HG02642 (cell line): ENCODE results near the gene HIVEP3.

Experiments used
- ATAC-seq: cut with Tn5 transposase; IDR thresholded peaks from one replicate; pipeline ENCODE4 v1.9.1; 2021; ENCODE audit warnings: mild to moderate bottlenecking; ENCODE audit not compliant: unreplicated experiment, poor library complexity

Gene HIVEP3

GRCh38 chr1:41612953-41613352 lies 305.8 kb downstream of the HIVEP3 start:
- no peak for ATAC-seq

DNA sequence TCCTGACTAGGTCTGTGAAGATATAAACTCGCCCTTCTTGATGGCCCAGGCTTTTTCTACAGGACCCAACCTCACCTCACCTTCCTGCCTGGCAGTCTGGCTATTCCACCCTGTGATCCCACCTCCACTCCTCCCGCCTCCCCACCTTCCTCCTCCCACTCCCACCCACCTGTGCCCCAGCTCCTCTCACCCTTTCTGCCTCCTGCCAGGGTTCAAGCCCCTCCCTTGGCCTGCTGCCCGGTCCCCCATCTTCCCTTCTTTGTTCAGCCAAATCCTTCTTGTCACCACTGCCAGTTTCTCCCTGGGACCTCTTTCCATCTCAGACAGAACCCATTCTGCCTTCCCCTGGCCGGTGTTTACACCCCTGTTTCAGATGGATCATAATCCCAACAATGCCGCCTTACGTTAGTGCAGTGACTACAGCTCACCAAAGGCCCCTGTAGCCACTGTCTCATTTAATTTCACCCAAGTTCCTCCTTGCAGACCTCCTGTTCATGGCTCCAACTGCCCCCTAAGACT lies 306.7 kb downstream of the HIVEP3 start:
- ATAC-seq, result no peak

GRCh38 chr1:41611068-41611931 lies 307.4 kb downstream of the HIVEP3 start:
- ATAC-seq, result no peak

GRCh38 chr1:41610361-41610760 lies 308.4 kb downstream of the HIVEP3 start:
- ATAC-seq, result no peak

GRCh38 chr1:41609166-41609883 lies 309.4 kb downstream of the HIVEP3 start:
- no peak for ATAC-seq

GRCh38 chr1:41608211-41608610 lies 310.5 kb downstream of the HIVEP3 start:
- ATAC-seq, result no peak

DNA sequence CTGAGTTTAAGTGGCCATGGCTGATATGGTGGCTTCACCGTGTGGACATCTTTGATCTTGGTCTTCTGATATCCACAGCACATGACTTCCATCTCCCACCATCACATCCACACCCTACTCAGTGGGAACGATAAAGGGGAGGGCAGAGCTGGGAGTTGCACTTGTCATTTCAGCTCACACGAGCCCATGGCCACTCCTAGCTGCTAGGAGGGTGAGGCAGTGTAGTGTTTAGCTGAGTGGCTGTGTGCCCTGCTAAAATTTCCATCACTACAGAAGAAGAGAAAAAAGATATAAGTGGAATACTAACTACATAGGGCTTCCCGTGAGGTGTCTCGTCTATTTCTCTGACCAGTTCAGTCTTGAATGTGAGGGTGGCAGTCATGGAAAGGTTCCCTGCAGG lies 310.9 kb downstream of the HIVEP3 start:
- no peak for ATAC-seq

DNA sequence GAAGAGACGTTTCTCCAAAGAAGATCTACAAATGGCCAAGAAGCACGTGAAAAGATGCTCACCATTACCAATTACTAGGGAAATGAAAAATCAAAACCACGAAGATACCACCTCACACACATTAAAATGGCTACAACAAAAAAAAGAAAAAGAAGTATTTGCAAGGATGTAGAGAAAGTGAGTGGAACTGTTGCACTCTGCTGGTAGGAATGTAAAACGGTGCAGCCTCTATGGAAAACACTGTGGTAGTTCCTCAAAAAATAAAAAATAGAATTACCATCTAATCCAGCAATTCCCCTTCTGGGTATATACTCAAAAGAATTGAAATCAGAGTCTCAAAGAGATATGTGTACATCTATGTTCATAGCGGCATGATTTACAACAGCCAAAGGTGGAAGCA lies 318.8 kb downstream of the HIVEP3 start:
- no peak for ATAC-seq

DNA sequence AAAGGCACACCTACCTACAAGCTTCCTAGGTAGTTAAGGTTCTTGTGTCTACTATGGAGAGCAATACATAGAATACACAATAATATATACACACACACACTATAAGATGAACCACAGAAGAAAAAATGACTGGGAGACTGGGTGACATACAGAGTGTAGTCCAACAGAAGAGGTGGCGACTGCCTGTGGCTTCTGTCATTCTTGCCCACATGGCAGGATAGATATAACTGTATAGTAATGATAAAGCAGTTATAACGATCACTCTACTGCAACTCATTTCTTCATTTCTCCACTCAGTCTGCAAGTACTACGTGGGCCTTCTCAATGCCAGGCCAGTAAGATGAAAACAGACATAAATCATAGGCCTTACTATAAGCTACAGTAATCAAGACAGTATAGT lies 320.4 kb downstream of the HIVEP3 start:
- no peak for ATAC-seq

DNA sequence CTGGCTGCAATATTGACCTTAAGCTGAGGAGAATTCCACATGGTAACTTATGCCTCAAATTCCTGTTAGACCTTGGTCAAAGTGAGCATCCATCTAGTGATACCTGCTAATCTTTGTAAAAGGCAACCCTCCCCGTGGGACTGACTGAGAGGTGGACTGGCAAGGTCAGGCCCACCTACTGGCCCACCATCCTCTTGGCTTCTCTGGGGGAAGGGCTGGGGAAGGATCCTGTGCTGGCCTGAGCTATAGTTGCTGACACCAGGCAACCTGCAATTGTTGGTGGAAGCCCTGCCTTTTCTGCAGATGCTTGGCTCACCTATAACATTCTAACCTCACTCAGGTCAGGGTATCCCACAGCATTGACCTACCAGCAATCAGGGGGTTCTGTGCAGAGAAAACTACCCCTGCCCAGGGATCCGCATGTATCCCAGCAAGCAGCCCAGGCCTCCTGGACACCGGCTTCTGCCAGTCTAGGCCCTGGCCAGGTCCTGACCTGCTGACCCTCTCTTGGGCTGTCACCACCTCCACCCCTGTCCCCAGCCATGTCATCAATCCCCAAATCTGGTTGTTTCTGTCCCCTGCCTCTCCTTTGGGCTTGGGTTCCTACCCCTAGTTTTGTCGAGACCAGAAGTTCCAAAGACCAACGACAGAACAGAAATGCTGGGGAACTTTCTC lies 326.1 kb downstream of the HIVEP3 start:
- ATAC-seq, result no peak

DNA sequence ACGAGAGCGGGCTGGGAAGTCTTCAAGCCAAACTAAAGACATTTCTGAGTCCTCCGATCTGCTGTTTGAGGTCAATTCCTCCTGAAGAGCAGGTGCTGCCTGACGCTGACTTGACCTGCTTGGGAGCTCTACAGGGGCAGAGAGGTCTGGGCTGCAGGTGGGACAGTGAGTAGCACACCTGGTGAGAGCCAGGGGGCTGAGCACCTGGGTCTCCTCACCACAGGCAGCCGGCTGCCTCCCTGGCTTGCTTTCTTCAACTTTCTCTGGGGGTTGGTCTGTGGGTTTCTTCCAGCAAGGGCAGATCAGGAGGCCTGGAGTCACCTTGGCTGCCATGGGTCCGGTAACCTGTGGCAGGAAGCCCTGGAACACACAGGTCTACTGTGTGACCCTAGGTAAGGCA lies 326.8 kb downstream of the HIVEP3 start:
- ATAC-seq, result no peak

GRCh38 chr1:41590331-41590730 lies 328.4 kb downstream of the HIVEP3 start:
- no peak for ATAC-seq

DNA sequence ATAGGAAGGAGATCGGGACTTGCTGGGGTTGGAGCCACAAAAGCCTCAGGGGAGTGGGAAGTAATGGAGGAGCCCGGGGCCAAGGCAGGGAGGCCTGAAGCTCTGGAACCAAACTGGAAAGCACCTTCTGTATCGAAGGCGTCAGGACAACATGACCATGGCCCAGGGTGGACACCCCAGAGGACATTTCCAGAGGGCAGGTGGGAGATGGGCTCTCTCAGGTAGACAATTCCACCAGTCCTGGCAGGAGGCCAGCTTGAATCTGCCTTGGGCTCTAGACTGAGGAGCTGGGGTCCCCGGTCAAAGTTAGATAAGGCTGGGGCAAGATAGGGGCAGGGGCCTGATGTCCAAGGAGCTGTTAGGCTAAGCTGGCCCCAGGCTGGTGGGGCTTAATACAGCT lies 329.3 kb downstream of the HIVEP3 start:
- ATAC-seq, result no peak

DNA sequence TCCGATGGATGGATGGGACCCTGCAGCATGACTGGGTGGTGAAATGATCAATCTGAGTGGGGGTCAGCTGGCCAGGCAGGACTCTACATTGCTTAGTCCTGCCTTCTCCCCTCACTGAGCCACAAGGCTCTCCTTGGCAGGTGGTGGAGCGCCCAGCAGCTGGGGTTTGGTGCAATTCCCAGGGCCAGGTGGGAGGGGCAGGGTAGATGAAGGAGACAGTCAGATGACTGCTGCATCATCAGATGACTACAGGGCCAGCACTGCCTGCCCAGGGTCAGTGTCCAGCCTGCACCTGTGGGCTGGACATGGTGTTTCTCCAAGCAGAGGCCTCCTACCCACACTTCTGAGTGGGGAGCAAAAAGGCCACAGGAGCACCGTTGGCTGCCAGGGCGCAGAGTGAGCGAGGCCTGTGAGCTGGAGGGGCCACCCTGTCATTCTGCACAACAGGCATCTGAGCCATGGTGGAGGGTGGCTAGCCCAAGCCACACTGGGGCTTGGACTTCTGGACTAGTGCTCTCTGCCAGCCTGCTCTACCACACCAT lies 330.3 kb downstream of the HIVEP3 start:
- ATAC-seq, result no peak

GRCh38 chr1:41587791-41588190 lies 330.9 kb downstream of the HIVEP3 start:
- ATAC-seq, result no peak

DNA sequence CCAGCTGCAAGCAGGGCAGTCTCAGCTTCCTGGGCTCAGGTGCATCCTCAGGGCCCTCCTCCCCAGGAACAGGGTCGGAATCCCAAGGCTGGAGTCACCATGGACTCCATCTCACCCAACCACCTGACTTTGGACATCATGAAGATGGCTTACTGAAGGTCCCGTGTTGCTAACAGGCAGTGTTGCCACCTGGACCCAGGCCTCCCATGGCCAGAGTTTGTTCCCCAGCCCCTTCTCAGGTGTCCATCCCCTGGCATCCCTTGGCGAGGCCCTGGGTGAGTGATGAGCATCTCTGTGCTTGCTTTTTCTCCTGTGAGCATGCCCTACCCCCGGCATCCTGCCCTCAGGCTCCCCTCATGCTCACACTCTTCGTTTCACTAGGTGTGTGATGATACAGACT lies 332.5 kb downstream of the HIVEP3 start:
- no peak for ATAC-seq

GRCh38 chr1:41583658-41584547 lies 334.8 kb downstream of the HIVEP3 start:
- ATAC-seq, result no peak

DNA sequence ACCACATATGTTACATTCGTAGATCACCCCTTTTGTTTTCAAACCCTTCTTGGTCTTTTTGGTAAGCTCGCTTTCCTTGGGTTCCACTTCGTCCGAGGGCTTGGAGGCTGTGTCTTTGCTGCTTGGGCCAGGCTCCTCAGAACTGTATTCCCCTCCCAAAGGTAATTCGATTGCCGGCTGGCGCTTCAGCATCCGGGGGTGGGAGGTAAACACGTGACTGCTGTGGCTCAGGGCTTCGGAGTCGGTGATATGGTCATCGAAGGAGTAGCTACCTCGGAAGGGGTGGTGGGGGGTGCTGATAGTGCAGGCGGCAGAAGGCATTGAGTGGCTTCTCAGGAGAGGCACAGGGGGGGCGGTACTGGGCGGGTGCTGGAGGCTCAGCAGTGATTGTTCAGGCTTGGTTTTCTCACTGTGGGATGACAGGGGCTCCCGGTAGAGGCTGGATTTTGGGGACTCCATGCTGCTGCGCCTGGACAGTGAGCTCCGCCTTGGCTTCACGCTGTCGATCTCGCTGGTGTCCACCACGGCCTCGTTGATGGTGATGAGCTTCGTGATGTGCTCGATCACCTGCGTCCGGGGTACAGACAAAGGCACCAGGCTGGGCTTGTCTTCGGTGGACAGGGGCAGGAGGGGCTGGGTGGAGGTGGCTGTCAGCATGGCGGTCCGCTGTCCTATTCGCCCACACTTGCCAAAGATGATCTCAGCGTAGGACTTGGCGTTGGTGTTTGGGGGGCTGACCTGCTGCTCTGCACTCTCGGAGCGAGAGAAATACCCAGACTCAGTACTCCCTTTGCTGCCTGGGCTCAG lies 335.7 kb downstream of the HIVEP3 start:
- no peak for ATAC-seq

- ATAC-seq, result no peak
Observed at GRCh38 chr1:41582351-41582750, 336.4 kb downstream of the HIVEP3 start.
